GM21825 (cell line): ENCODE data around the gene SKIC2.
"Not testable (repeated sequence)": the region's sequence is repeated elsewhere in the genome, so short reads cannot be mapped to it uniquely, and the experiment has no call there.

ENCODE experiments used
- ATAC-seq: cut with Tn5 transposase; IDR thresholded peaks from one replicate; pipeline ENCODE4 v1.9.1; 2021; ENCODE audit warnings: mild to moderate bottlenecking, moderate library complexity; ENCODE audit not compliant: unreplicated experiment

The SKIC2 gene

GRCh38 chr6:31968791-31969711 is 10.1 kb downstream of the SKIC2 start:
- ATAC-seq: no peak

GRCh38 chr6:31969712-31970603 is 11.0 kb downstream of the SKIC2 start:
- ATAC-seq: no peak

GRCh38 chr6:31970604-31971271 is 11.8 kb downstream of the SKIC2 start:
- no peak for ATAC-seq

- no peak for ATAC-seq
These were observed 12.5 kb downstream of the SKIC2 start for GRCh38 chr6:31971279-31971992.

- ATAC-seq: peak; percentile 77
These were observed 13.2 kb downstream of the SKIC2 start, which contains the start of gene DXO for GRCh38 chr6:31971993-31972708. Gene DXO, minus strand, starts transcription at chr6:31972138. Its CDS starts 463 bp downstream, at chr6:31971675.

- ATAC-seq: no peak
These were observed 13.9 kb downstream of the SKIC2 start for GRCh38 chr6:31972709-31973350.

- not testable (repeated sequence) for ATAC-seq
These were observed 17.1 kb downstream of the SKIC2 start for GRCh38 chr6:31976065-31976464.

GRCh38 chr6:31977816-31978431 is 18.9 kb downstream of the SKIC2 start:
- no peak for ATAC-seq

GRCh38 chr6:31978831-31979230 is 19.9 kb downstream of the SKIC2 start:
- no peak for ATAC-seq

GRCh38 chr6:31979238-31979898 is 20.4 kb downstream of the SKIC2 start:
- ATAC-seq: no peak

GRCh38 chr6:31980195-31980876 is 21.4 kb downstream of the SKIC2 start:
- not testable (repeated sequence) for ATAC-seq

- ATAC-seq: not testable (repeated sequence)
These were observed 22.0 kb downstream of the SKIC2 start for GRCh38 chr6:31980998-31981397.

- not testable (repeated sequence) for ATAC-seq
These were observed 22.8 kb downstream of the SKIC2 start, which contains the start of gene C4A for GRCh38 chr6:31981744-31982143. Gene C4A, plus strand, starts transcription at chr6:31982057. Its CDS starts 51 bp downstream, at chr6:31982108.

GRCh38 chr6:31989363-31989762 is 30.4 kb downstream of the SKIC2 start:
- ATAC-seq: not testable (repeated sequence)

GRCh38 chr6:31994421-31994820 is 35.4 kb downstream of the SKIC2 start:
- not testable (repeated sequence) for ATAC-seq

- not testable (repeated sequence) for ATAC-seq
These were observed 37.4 kb downstream of the SKIC2 start for GRCh38 chr6:31996385-31996784.

GRCh38 chr6:32002546-32003268 is 43.7 kb downstream of the SKIC2 start:
- ATAC-seq: not testable (repeated sequence)
